ENCODE results near the gene MRPL41.
A peak's percentile ranks its signal among the peaks of the same experiment; 100 is the strongest.

- TF ChIP-seq GABPA (IDR thresholded peaks at IDR 0.05; ENCODE audit: low read depth), result no peak
- TF ChIP-seq CTCF (IDR thresholded peaks at IDR 0.05; ENCODE audit: insufficient read depth, low read length), result no peak
- 0 out of 2 replicates have a peak, but pooled peaks have one; percentile 28 for TF ChIP-seq POLR2AphosphoS5 (IDR thresholded peaks at IDR 0.05; ENCODE audit: low read depth)
Observed at GRCh38 chr9:137589441-137590122, 37.9 kb downstream of the MRPL41 start.

All from HL-60 (cell line).